Measurements from ENCODE around the gene VSX2. TPM values are rescaled to one million over a fixed set of nuclear protein-coding genes. Genes with fewer than 3 reads are reported as not detected.
A peak's percentile ranks its signal among the peaks of the same experiment; 100 is the strongest.

Gene VSX2
- total and polyA plus RNA-seq, 2 donors (not counting 1 experiment from before 2014, with no cell fraction given), result not detected

DNA sequence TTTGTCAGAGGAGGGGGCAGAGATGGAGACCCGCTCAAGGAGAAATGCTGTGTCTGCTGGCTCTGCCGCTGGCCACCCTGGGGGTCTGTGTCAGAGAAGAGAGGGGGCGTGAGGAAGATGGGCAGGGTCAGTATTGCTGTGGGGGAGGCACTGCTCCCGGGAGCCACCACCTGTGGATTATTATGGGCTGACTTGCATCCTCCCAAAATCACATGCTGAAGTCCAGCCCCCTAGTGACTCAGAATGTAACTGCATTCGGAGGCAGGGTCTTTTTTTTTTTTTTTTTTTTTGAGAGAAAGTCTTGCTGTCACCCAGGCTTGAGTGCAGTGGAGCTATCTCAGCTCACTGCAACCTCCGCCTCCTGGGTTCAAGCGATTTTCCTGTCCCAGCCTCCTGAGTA lies 51.2 kb downstream of the VSX2 start:
- no peak overlapping the region for H3K4me2 ChIP-seq (ENCODE audit: extremely low read depth, insufficient read depth, low read length)
- H3K4me3 ChIP-seq (replicated peaks in 1 of 4; ENCODE audit: control extremely low read depth in 1 of 4, insufficient read depth in 1 of 4, low read depth in 3 of 4, low read length in 4 of 4), result no peak overlapping the region
- no peak overlapping the region for H2AFZ ChIP-seq (ENCODE audit: low read length)
- no peaks in the 10 kb centered on the region for H3K27me3 ChIP-seq (ENCODE audit: control insufficient read depth, insufficient read depth, low read length)
- H4K20me1 ChIP-seq (ENCODE audit: control insufficient read depth, extremely low read depth, insufficient read depth, low read length), result no peaks in the 10 kb centered on the region
- H3K4me1 ChIP-seq (ENCODE audit: control insufficient read depth, extremely low read depth, insufficient read depth, low read length), result no peaks in the 10 kb centered on the region
- no peaks in the 10 kb centered on the region for H3K9me3 ChIP-seq (ENCODE audit: control insufficient read depth, insufficient read depth, low read depth, low read length)
- TF ChIP-seq, protein P1, sequence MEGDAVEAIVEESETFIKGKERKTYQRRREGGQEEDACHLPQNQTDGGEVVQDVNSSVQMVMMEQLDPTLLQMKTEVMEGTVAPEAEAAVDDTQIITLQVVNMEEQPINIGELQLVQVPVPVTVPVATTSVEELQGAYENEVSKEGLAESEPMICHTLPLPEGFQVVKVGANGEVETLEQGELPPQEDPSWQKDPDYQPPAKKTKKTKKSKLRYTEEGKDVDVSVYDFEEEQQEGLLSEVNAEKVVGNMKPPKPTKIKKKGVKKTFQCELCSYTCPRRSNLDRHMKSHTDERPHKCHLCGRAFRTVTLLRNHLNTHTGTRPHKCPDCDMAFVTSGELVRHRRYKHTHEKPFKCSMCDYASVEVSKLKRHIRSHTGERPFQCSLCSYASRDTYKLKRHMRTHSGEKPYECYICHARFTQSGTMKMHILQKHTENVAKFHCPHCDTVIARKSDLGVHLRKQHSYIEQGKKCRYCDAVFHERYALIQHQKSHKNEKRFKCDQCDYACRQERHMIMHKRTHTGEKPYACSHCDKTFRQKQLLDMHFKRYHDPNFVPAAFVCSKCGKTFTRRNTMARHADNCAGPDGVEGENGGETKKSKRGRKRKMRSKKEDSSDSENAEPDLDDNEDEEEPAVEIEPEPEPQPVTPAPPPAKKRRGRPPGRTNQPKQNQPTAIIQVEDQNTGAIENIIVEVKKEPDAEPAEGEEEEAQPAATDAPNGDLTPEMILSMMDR (conservative IDR thresholded peaks at IDR 0.05 in 1 of 2, IDR thresholded peaks at IDR 0.05 in 1 of 2; ENCODE audit: low read depth in 1 of 2, low read length in 2 of 2), result peak; percentile 45 to 57
- no peak for TF ChIP-seq EZH2 (IDR thresholded peaks at IDR 0.05; ENCODE audit: low read length, missing control alignments)
- DNase-seq (ENCODE audit: low read depth in 2 of 2), result peak; percentile 10 to 17
- no peaks in the 10 kb centered on the region for H3K79me2 ChIP-seq (ENCODE audit: control insufficient read depth, insufficient read depth, low read length)
- no peak overlapping the region for H3K27ac ChIP-seq (ENCODE audit: insufficient read depth, low read length)
- H3K9ac ChIP-seq (ENCODE audit: insufficient read depth, low read length), result no peak overlapping the region
- H3K36me3 ChIP-seq (ENCODE audit: control insufficient read depth, insufficient read depth, low read length), result peaks cover 27% of the 10 kb centered on the region

DNA sequence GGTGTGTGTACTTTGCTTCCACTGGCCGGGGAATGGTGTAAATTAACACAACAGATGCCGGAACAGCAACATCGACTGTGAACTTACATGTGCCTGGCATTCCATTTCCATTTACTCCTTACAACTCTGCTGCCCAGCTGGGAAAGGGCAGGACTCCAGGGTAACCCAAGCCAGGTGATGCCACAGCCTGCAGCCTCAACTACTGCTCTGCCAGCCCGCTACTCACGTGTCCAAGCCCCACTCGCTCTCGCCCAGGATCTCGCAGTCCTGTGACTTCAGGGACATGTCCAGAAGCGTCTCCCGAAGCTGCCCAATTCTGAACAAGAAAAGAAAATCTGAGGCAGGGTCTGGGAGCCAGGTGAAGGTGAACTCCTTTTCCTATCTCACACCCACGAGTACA lies 52.8 kb downstream of the VSX2 start:
- DNase-seq (ENCODE audit: low read depth in 2 of 2), result no peak
- H3K36me3 ChIP-seq (ENCODE audit: control insufficient read depth, insufficient read depth, low read length), result peaks cover 25% of the 10 kb centered on the region
- H3K27me3 ChIP-seq (ENCODE audit: control insufficient read depth, insufficient read depth, low read length), result no peaks in the 10 kb centered on the region
- TF ChIP-seq, protein P1 (conservative IDR thresholded peaks at IDR 0.05 in 1 of 2, IDR thresholded peaks at IDR 0.05 in 1 of 2; ENCODE audit: low read depth in 1 of 2, low read length in 2 of 2), result no peak
- no peak for TF ChIP-seq EZH2 (IDR thresholded peaks at IDR 0.05; ENCODE audit: low read length, missing control alignments)
- H3K4me3 ChIP-seq (replicated peaks in 1 of 4; ENCODE audit: control extremely low read depth in 1 of 4, insufficient read depth in 1 of 4, low read depth in 3 of 4, low read length in 4 of 4), result no peak overlapping the region
- H3K9me3 ChIP-seq (ENCODE audit: control insufficient read depth, insufficient read depth, low read depth, low read length), result no peaks in the 10 kb centered on the region
- H2AFZ ChIP-seq (ENCODE audit: low read length), result no peak overlapping the region
- no peaks in the 10 kb centered on the region for H3K79me2 ChIP-seq (ENCODE audit: control insufficient read depth, insufficient read depth, low read length)
- no peaks in the 10 kb centered on the region for H3K4me1 ChIP-seq (ENCODE audit: control insufficient read depth, extremely low read depth, insufficient read depth, low read length)
- no peaks in the 10 kb centered on the region for H4K20me1 ChIP-seq (ENCODE audit: control insufficient read depth, extremely low read depth, insufficient read depth, low read length)
- H3K9ac ChIP-seq (ENCODE audit: insufficient read depth, low read length), result no peak overlapping the region
- no peak overlapping the region for H3K4me2 ChIP-seq (ENCODE audit: extremely low read depth, insufficient read depth, low read length)
- no peak overlapping the region for H3K27ac ChIP-seq (ENCODE audit: insufficient read depth, low read length)

DNA sequence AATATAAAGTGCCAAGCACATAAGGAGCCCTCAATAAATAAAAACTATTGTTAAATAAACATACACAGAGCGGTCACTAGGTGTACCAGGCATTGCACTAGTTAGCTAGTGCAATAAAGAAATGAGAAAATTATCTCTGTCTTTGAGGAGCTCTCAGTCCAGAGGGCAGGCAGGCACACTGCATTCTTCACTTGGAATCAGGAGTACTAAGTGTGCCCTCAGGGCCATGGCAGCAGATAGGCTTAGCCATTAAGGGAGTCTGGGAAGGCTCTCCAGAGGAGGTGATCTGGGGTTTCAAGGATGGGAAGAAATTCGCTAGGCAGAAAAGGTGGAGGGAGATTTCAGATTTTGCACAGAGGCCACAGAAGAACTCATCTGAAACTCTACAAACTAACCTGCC lies 54.4 kb downstream of the VSX2 start:
- DNase-seq (ENCODE audit: low read depth in 2 of 2), result no peak
- Histone ChIP-seq H3K36me3 (ENCODE audit: control insufficient read depth, insufficient read depth, low read length) (peaks cover 24% of the 10 kb centered on the region), H4K20me1 (ENCODE audit: control insufficient read depth, extremely low read depth, insufficient read depth, low read length) (no peaks in the 10 kb centered on the region), H3K79me2 (ENCODE audit: control insufficient read depth, insufficient read depth, low read length) (no peaks in the 10 kb centered on the region), H3K4me3 (replicated peaks in 1 of 4; ENCODE audit: control extremely low read depth in 1 of 4, insufficient read depth in 1 of 4, low read depth in 3 of 4, low read length in 4 of 4) (no peak overlapping the region), H3K27me3 (ENCODE audit: control insufficient read depth, insufficient read depth, low read length) (no peaks in the 10 kb centered on the region), H3K4me2 (ENCODE audit: extremely low read depth, insufficient read depth, low read length) (no peak overlapping the region), H3K4me1 (ENCODE audit: control insufficient read depth, extremely low read depth, insufficient read depth, low read length) (no peaks in the 10 kb centered on the region), H3K9ac (ENCODE audit: insufficient read depth, low read length) (no peak overlapping the region), H3K27ac (ENCODE audit: insufficient read depth, low read length) (no peak overlapping the region), H3K9me3 (ENCODE audit: control insufficient read depth, insufficient read depth, low read depth, low read length) (no peaks in the 10 kb centered on the region), H2AFZ (ENCODE audit: low read length) (no peak overlapping the region)
- TF ChIP-seq, protein P1 (conservative IDR thresholded peaks at IDR 0.05 in 1 of 2, IDR thresholded peaks at IDR 0.05 in 1 of 2; ENCODE audit: low read depth in 1 of 2, low read length in 2 of 2), result no peak
- no peak for TF ChIP-seq EZH2 (IDR thresholded peaks at IDR 0.05; ENCODE audit: low read length, missing control alignments)
